IPS DF 6.9 (cell line): ENCODE results near the gene CREB3.

ENCODE experiments used
- DNase-seq: peaks from one replicate; pipeline ENCODE4 v3.0.0-alpha.2; 2013; ENCODE audit warnings: low read depth, low spot score
- H3K27ac ChIP-seq: one replicate; pipeline ENCODE4 v1.5.1; 2013; ENCODE audit warnings: low read length, control low read depth
- H3K27me3 ChIP-seq: 2 replicates; pipeline ENCODE4 v1.6.1; 2013; ENCODE audit warnings: mild to moderate bottlenecking, low read length; ENCODE audit not compliant: control insufficient read depth, insufficient read depth
- H3K36me3 ChIP-seq: 2 replicates; pipeline ENCODE4 v1.6.1; 2013; ENCODE audit warnings: low read length; ENCODE audit not compliant: control insufficient read depth, insufficient read depth
- H3K4me1 ChIP-seq: 2 replicates; pipeline ENCODE4 v1.6.1; 2013; ENCODE audit warnings: low read length; ENCODE audit not compliant: control insufficient read depth, insufficient read depth
- H3K4me3 ChIP-seq: 2 replicates; pipeline ENCODE4 v1.5.1; 2013; ENCODE audit warnings: mild to moderate bottlenecking, low read length
- H3K9me3 ChIP-seq: 2 replicates; pipeline ENCODE4 v1.6.1; 2013; ENCODE audit warnings: low read length, inconsistent platforms; ENCODE audit not compliant: control insufficient read depth, insufficient read depth
- WGBS: extraction: QIAGEN DNeasy Blood & Tissue Kit; methylation state at CpG from one replicate; pipeline ENCODE4 v1.1.7; 2013; ENCODE audit warnings: mixed read lengths, missing lambda C conversion rate; ENCODE audit not compliant: insufficient read length, insufficient coverage; 5-methylcytosine and 5-hydroxymethylcytosine counted together

CREB3 gene

DNA sequence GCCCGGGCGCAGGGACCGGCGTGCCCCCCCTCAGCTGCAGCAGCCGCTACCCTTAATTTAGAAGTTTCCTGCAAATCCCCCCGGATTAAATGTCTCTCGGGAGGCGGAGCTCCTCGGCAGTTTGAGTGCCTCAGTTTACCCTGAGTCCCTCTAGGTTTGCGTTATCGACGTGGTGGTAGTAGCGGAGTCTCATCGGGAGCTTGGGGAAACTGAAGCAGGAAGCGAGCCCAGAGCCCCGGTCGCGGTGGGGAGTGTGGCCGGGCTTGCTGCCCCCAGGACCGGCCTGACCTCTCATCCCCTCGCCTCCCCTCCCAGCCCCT lies 42.2 kb upstream of the CREB3 start:
- peaks cover 2% of the 10 kb centered on the region; the same call in 1 of the 2 replicates for H3K4me1 ChIP-seq
- WGBS, result no CpG with 5 or more reads among the region's 21 CpGs
- H3K27ac ChIP-seq, result no peak overlapping the region
- H3K9me3 ChIP-seq, result no peaks in the 10 kb centered on the region
- DNase-seq, result no peak
- H3K36me3 ChIP-seq, result peaks cover 14% of the 10 kb centered on the region
- peak overlapping the region; percentile 61 for H3K4me3 ChIP-seq
- H3K27me3 ChIP-seq, result no peaks in the 10 kb centered on the region

DNA sequence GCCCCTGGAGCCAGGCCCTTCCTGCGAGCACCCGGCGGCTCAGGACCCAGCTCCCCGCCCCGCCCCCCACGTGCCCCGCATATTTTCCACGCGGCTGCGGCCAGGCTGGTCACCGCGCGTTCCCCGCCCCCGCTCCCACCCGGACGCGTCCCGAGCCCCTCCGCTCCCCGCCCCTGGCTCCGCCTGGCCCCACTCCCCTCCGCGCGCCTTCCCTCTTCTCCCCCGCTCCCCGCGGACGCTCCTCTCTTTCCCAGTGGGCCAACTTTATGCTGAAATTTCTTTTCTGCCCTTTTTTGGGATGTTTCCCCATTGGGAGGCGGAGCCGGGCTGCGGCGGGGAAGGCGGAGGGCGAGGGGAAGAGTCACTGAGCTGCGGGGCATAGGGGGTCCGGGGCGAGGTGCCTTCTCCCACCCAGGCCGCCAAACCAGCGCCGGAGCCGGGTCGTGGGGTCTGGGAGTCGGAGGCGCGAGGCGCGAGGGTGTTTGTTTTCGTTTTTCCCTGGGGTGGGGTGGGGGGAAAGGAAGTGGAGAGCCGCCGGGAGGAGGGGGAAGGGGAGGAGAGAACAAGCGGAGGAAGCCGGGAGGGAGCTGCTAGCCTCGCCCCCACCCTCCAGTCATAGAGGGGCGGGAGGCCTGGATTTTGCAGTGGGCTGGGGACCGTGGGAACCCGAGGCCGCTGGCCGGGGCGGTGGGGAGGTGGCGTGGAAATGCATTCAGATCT lies 41.7 kb upstream of the CREB3 start:
- DNase-seq, result no peak
- WGBS, result no CpG with 5 or more reads among the region's 61 CpGs
- Histone ChIP-seq H3K4me3 (peak overlapping the region; percentile 61), H3K4me1 (peaks cover 2% of the 10 kb centered on the region; the same call in 1 of the 2 replicates), H3K9me3 (no peaks in the 10 kb centered on the region), H3K27ac (no peak overlapping the region), H3K27me3 (no peaks in the 10 kb centered on the region), H3K36me3 (peaks cover 8% of the 10 kb centered on the region; the same call in 1 of the 2 replicates)

DNA sequence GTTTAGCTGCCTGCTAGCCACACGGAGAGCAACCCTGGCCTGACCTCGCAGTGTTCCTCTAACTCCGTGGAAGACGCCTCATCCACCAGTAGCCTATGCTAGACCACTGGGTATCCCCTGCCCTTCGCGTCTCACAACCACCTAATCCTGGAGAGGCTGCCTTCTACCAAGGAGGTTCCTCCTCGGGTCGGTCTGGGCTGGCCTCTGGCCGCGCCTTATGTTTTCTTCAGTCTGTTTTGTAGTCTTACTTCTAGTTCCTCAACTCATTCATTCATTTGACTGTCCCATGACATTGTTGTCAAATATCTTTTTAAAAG lies 41.2 kb upstream of the CREB3 start:
- Histone ChIP-seq H3K36me3 (peaks cover 6% of the 10 kb centered on the region; the same call in 1 of the 2 replicates), H3K4me3 (peak overlapping the region; percentile 61; the same call in 1 of the 2 replicates), H3K27ac (no peak overlapping the region), H3K9me3 (no peaks in the 10 kb centered on the region), H3K27me3 (no peaks in the 10 kb centered on the region), H3K4me1 (peaks cover 2% of the 10 kb centered on the region; the same call in 1 of the 2 replicates)
- no peak for DNase-seq
- no CpG with 5 or more reads among the region's 10 CpGs for WGBS

DNA sequence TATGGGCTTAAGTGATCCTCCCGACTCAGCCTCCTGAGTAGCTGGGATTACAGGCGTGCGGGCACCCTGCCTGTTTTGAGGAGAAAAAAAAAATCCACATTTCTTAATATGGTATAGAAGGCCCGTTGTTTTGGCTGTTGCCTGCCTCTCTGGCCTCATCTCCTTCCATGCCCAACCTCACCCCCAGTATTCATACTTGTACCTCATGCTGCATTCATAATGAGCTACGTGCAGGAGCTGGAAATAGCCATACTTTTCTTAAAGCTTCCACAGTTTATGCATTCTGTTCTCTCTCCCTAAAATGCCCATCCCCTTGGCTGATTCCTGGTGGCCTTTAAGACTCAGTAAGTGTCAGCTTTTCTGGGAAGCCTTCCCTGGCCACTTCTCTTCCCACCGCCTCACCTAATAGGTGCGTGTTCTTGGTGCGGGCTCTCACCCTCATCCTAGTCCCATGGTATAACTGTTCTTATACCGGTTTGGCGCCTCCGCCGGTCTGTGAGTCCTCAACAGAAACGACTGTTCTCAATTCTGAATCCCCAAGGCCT lies 40.6 kb upstream of the CREB3 start:
- no peak overlapping the region for H3K4me3 ChIP-seq
- no peaks in the 10 kb centered on the region for H3K9me3 ChIP-seq
- no peaks in the 10 kb centered on the region for H3K27me3 ChIP-seq
- DNase-seq, result no peak
- H3K36me3 ChIP-seq, result 0 out of 2 replicates have a peak, but pooled peaks cover 3% of the 10 kb centered on the region
- H3K4me1 ChIP-seq, result peaks cover 2% of the 10 kb centered on the region; the same call in 1 of the 2 replicates
- whole genome bisulfite sequencing, result no CpG with 5 or more reads among the region's 13 CpGs
- H3K27ac ChIP-seq, result no peak overlapping the region

DNA sequence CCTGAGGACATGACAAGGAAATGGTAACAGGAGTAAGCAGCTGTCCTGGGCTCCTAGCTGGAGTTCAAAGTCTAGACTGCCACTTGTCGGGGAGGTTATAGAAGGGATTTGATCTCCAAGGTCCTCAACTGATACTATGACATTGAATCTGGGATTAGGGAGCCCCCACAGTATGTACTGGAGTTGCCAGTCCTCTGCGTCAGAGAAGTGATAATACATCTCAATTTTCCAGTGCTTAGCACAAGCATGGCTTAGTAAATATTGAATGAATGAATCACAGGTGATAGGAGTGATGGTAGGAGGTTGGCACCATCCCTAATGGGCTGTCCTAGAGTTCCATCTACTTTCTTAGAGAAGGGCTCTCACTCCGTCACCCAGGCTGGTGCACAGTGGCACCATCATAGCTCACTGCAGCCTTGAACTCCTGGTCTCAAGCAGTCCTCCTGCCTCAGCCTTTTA lies 36.5 kb upstream of the CREB3 start:
- H3K4me1 ChIP-seq, result peaks cover 2% of the 10 kb centered on the region
- no CpG with 5 or more reads among the region's 3 CpGs for WGBS
- H3K4me3 ChIP-seq, result no peak overlapping the region
- H3K9me3 ChIP-seq, result no peaks in the 10 kb centered on the region
- H3K36me3 ChIP-seq, result peaks cover 27% of the 10 kb centered on the region
- H3K27me3 ChIP-seq, result no peaks in the 10 kb centered on the region
- H3K27ac ChIP-seq, result no peak overlapping the region
- no peak for DNase-seq

DNA sequence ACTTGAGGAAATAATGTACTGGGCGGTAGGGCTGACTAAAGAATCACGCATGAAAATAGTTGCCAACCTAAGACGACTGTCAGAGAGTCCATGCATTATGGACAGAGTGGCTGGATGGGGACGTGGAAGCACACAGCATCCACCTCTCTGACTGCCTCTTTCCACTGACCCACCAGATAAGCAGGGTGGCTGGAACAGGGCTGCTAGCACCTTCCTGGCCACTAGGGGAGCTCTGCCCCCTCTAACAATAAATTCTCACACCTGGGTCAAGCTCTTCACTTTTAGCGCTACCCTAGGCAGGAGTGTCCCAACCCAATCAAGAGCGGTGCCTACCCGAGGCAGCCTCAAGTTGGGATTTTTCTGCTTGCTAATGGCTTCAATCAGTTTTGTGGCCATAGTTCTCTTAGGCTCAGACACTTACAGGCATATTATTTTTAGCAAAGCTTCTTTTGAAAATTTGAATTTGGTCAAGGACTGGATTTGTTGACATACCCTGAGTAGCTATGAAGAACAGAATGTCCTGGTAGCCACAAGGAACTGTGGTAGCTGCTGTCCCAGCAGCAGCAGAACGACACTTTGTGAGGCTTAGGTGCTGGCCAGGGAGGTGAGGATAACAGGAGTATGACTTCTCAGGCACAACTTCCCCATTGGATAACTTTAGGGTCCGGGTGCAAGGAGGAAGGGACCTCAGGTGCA lies 35.8 kb upstream of the CREB3 start:
- H3K36me3 ChIP-seq, result peaks cover 27% of the 10 kb centered on the region
- DNase-seq, result no peak
- no CpG with 5 or more reads among the region's 9 CpGs for WGBS
- no peak overlapping the region for H3K27ac ChIP-seq
- H3K4me3 ChIP-seq, result no peak overlapping the region
- H3K4me1 ChIP-seq, result no peaks in the 10 kb centered on the region; the same call in 1 of the 2 replicates
- no peaks in the 10 kb centered on the region for H3K9me3 ChIP-seq
- H3K27me3 ChIP-seq, result no peaks in the 10 kb centered on the region

DNA sequence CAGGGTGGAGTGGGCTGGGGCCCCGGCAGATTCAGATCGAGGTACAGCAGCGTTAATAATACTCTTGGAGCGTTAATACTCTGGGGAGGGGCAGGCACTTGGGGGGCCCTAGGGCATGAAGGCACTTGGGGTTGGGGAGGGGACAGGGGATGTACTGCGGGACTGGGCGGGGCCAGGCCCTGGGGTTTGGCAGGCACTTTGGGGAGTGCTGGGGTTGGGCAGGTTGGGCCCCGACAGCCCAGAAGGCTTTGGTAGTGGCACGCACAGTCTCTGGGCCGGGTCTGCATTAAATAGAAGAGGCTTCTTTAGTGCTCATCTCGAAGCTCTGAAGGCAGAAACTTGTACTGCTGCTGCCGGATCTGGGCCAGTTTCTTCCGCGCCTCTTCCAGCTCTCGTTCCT lies 35.0 kb upstream of the CREB3 start:
- H3K27me3 ChIP-seq, result no peaks in the 10 kb centered on the region
- no peak overlapping the region for H3K4me3 ChIP-seq
- H3K36me3 ChIP-seq, result peaks cover 31% of the 10 kb centered on the region
- no peaks in the 10 kb centered on the region for H3K9me3 ChIP-seq
- no peaks in the 10 kb centered on the region; the same call in 1 of the 2 replicates for H3K4me1 ChIP-seq
- DNase-seq, result no peak
- no peak overlapping the region for H3K27ac ChIP-seq
- WGBS, result no CpG with 5 or more reads among the region's 14 CpGs

DNA sequence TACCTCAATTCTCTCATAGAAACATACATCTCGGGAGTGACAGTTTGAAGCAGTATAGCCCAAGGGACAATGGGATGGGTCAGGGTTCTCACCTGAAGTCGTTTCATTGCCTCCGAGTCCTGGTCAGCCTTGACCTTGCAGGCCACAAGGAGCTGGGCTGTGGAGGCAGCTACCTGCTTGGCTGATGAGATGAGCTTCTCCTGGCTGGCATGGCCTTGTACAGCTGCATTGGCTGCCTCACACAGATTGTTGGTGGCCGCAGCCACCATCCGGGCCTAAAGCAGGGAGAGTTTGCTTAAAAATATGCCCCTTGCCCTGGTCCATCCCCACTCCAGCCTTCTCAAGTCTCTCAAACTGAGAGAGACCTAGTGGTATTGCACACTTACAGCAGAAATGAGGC lies 34.2 kb upstream of the CREB3 start:
- H3K9me3 ChIP-seq, result no peaks in the 10 kb centered on the region
- no peak overlapping the region for H3K27ac ChIP-seq
- no peaks in the 10 kb centered on the region for H3K27me3 ChIP-seq
- H3K4me3 ChIP-seq, result no peak overlapping the region
- WGBS, result no CpG with 5 or more reads among the region's 5 CpGs
- no peak for DNase-seq
- H3K4me1 ChIP-seq, result no peaks in the 10 kb centered on the region; the same call in 1 of the 2 replicates
- peaks cover 33% of the 10 kb centered on the region for H3K36me3 ChIP-seq

DNA sequence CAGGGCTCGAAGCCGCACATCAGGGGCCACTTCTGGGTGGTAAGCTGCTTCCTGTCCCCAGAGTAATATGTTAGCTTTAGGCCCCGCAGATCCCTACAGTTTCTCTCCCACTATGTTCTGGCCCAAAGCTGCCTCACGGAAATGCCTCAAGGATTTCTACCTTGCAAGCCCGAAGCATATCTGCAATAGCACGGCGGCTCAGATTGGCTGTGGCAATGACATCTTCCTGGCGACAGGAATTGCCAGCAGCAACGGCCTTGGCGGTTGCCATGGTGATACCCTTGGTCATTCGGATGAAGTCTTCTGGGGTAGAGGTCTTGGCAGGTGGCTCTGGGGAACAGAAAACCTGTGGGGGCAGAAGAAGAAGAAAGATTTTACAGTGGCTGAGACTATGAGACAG lies 32.4 kb upstream of the CREB3 start:
- no peak overlapping the region for H3K27ac ChIP-seq
- H3K27me3 ChIP-seq, result no peaks in the 10 kb centered on the region
- H3K36me3 ChIP-seq, result peaks cover 49% of the 10 kb centered on the region
- H3K4me3 ChIP-seq, result no peak overlapping the region
- no peaks in the 10 kb centered on the region; the same call in 1 of the 2 replicates for H3K4me1 ChIP-seq
- H3K9me3 ChIP-seq, result no peaks in the 10 kb centered on the region
- no peak for DNase-seq
- no CpG with 5 or more reads among the region's 11 CpGs for WGBS

DNA sequence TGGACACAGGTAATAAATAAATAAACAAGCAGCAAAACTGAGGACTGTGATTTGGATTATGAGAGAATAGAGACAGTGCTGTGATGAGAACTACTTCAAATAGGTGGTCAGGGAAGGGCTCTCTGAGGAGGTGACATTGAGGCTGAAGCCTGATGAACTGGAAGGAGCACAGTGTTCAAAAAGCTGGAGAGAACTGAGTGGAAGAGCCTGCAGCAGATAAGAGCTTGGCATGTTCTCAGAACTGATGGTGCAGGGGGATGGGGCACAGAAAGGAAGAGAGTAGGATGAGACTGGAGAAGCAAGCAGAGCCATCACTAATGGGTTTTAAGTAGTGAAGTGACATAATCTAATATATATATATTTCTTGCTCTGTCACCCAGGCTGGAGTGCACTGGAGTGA lies 31.5 kb upstream of the CREB3 start:
- H3K36me3 ChIP-seq, result peaks cover 57% of the 10 kb centered on the region

More for the DNA sequence above, 31.5 kb upstream of the CREB3 start:
- Histone ChIP-seq H3K27me3 (no peaks in the 10 kb centered on the region), H3K27ac (no peak overlapping the region), H3K9me3 (no peaks in the 10 kb centered on the region), H3K4me1 (no peaks in the 10 kb centered on the region; the same call in 1 of the 2 replicates), H3K4me3 (no peak overlapping the region)
- no peak for DNase-seq
